LNCAP (cell line): ENCODE results near the gene SLC24A3.

Experiments
- TF ChIP-seq, protein P1 (sequence below): fragments of 450-650 bp; IDR thresholded peaks from 2 replicates; pipeline ENCODE4 v1.5.1; 2017; ENCODE audit warnings: mild to moderate bottlenecking

Gene SLC24A3

DNA sequence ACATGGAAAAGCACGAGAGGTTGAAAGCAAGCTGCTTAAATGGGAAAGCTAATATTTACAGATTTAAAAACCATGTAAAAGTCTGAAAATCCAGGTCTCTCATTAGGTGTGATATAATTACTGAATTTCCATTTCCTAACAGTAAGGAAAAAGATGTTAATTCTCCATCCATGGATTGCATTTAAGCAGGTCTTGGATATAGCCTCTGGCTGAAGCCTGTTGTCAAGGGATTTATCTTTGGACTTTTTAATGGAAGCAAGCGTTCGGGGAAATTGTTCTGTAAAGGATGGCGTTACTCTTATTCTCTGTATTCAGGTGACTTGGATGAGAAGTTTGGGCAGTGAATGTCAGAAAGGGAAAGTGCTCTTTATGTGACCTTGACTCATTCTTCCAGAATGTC lies 233.8 kb downstream of the SLC24A3 start:
- TF ChIP-seq, protein P1, sequence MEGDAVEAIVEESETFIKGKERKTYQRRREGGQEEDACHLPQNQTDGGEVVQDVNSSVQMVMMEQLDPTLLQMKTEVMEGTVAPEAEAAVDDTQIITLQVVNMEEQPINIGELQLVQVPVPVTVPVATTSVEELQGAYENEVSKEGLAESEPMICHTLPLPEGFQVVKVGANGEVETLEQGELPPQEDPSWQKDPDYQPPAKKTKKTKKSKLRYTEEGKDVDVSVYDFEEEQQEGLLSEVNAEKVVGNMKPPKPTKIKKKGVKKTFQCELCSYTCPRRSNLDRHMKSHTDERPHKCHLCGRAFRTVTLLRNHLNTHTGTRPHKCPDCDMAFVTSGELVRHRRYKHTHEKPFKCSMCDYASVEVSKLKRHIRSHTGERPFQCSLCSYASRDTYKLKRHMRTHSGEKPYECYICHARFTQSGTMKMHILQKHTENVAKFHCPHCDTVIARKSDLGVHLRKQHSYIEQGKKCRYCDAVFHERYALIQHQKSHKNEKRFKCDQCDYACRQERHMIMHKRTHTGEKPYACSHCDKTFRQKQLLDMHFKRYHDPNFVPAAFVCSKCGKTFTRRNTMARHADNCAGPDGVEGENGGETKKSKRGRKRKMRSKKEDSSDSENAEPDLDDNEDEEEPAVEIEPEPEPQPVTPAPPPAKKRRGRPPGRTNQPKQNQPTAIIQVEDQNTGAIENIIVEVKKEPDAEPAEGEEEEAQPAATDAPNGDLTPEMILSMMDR = no peak

DNA sequence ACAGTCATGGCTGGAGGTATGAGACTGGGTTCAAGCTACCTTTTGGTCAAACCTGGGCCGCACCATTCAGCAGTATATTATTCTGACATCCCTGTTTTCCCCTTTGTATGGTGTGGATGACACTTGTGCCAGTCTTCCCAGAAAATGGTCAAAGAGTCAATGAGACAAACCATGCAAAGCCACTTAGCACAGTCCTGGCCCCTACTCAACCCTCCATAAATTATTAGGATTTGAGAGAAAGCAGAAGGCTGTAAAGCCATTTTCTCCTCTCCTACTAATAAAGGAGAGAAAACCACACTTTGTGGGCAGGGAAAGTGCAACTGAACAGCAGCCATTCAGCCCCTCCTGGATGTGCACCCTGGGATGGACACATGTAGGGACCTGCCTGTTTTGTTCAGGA lies 236.2 kb downstream of the SLC24A3 start:
- TF ChIP-seq, protein P1 = no peak

DNA sequence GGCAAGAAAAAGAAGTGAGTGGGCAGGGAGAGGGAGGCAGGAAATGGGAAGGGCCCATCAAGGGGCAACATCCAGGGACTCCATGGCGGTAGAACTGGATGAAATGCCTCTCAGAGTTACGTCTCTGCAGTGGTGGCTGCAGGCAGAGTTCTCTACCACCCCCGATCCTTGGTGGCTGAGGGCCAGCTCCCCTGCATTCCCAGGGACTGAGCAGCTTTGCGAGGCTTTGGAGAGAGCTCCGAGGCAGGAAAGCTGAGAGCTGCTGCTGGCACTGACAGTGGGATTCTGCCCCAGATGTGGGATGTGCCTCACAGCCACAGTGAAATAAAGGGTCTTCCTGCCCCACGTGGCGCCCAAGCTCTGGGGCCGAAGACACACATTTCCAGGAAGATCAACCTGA lies 236.6 kb downstream of the SLC24A3 start:
- TF ChIP-seq, protein P1 = no peak

DNA sequence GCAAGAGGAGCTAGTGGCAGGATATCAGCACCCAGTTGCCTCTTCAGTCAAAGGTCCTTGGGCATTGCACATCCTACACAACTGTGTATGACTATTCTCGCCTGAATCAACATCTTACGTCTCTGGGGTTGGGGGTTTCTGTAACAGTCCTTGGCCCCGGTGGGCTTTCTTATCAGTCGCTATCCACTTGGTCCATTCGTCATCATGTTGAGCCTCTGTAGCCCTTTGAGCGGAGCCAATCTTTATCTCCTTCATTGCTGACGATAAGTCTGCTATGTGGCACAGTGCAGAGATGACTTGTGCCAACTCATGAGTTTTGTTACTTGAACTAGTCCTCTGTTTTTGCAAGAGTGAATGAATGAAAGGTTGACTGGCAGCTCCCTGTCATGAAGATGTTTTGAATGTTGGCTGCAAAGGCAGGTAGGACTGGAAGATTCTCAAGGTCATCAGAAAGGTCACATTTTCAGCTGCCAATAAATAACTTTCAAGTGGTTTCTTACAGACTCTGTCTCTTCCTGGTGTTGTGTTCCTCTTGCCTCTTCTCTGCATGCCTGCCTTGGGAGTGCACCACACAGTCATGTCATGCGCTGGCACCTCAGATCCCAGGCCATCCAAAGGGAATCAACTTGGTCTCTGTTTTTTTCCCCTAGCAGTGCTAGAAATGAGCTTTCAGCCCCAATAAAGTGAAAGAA lies 238.9 kb downstream of the SLC24A3 start:
- TF ChIP-seq, protein P1 = no peak

DNA sequence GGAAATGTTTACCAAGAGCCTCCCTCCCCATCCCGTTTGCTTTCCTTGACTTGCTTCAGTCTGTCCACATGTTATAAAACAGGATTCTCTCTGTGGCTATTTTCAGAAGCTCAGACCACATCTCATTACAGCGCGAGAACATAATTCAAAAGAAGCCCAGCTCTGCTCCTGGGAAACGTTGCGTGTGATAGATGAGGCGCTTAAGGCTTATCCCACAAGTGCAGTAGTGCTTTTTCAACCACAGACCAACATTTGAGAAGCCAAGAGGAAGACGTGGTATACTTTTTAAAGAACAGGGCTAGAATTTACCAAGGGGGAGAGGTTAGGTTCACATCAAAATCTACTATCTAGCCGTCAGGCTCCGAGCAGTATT lies 239.5 kb downstream of the SLC24A3 start:
- TF ChIP-seq, protein P1 = no peak

DNA sequence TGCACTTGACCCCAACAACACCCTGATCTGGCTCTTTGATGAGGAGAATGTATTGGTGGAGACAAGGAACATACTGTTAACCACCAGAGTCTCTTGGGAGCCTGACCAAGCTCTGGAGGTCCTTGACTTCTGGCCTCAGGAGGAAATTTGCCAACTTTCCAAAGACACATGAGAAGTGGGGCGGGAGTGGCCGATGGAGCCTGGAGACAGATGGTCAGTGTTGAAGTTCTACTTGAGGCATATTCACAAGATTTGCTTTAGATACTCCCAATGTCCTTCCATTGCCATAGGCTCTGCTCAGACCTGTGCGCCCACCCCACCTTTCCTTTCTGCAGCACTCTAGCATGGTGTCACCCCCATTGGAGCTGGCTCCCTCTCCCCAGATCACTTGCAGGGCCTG lies 241.0 kb downstream of the SLC24A3 start:
- TF ChIP-seq, protein P1 = no peak

DNA sequence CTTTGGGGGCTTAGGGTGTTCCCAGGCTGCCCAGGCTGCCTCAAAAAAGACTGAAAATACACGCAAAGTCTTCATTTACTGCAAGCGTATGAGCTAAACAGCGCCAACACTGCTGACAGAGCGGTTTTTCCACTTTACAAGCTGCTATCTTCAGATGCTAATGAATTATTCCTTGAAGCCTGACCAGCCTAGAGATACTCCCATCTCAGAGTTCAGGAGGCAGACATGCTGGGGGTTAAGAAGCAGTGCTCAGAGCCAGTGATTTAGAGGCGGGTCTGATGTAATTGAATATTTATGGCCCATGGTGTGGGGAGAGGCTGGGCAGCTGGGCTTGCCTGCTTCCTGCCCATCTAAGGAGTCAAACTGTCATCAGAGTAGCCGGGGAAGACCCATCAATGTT lies 241.4 kb downstream of the SLC24A3 start:
- TF ChIP-seq, protein P1 = no peak
